GM12874 (cell line): ENCODE measurements around the gene PRKACB.

Experiments used
- CTCF ChIP-seq: IDR thresholded peaks from 2 replicates; pipeline ENCODE4 v1.5.1; 2011; ENCODE audit warnings: low read depth, mild to moderate bottlenecking, control low read depth, low read length, moderate library complexity; ENCODE audit not compliant: insufficient read depth

The PRKACB gene

GRCh38 chr1:84141182-84142003 is 2.7 kb upstream of the PRKACB start:
- TF ChIP-seq CTCF = no peak

GRCh38 chr1:84145068-84145467 is 997 bp downstream of the PRKACB start:
- no peak for TF ChIP-seq CTCF

- no peak for TF ChIP-seq CTCF
These were observed 2.5 kb downstream of the PRKACB start for GRCh38 chr1:84146411-84147032.

DNA sequence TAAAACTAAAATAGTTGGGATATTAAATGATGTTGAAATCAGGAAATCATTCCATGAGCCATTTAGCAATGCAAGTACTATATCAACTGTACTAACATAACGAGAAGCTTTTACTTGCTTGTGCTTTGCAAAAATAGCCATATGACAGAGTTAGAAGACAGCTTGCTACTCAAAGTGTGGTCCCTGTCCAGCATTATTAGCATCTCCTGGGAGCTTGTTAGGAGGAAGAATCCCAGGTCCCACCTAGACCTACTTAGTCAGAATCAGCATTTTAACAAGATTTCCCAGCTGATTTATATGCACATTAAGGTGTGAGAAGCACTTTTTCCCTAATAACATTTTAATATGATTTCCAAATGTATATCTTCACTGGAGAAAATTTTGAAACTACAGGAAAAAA is 4.7 kb downstream of the PRKACB start:
- no peak for TF ChIP-seq CTCF

DNA sequence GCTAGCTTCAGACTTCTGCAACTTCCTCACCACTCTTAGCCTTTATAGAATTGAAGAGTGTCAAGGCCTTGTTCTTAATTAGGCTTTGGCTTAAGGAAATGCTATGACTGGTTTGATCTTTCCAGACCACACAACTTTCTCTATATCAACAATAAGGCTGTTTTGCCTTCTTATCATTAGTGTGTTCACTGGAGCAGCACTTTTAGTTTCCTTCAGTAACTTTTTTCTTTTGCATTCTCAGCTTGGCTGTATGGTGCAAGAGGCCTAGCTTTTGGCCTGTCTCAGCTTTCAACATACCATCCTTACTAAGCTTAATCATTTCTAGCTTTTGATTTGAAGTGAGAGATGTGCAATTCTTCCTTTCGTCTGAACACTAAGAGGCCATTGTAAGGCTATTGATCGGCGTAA is 8.6 kb downstream of the PRKACB start:
- no peak for TF ChIP-seq CTCF

DNA sequence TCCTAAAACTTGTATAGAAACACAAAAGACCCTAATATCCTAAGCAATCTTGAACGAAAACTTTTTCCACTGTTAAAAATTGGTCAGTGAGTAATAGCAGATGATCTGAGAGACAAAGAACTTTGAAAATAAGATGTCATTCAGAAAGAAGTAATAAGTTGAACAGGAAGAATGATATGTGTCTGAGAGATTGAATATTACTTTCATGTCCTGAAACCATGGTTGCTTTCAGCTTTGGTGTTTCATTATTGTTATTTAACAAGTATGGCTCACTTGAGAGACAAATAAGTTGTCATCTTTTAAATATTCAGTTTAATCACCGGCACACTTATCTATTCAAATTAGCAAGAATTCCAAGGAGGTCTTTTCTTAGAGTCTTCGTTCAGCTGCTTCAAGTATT is 11.4 kb downstream of the PRKACB start:
- TF ChIP-seq CTCF = no peak

DNA sequence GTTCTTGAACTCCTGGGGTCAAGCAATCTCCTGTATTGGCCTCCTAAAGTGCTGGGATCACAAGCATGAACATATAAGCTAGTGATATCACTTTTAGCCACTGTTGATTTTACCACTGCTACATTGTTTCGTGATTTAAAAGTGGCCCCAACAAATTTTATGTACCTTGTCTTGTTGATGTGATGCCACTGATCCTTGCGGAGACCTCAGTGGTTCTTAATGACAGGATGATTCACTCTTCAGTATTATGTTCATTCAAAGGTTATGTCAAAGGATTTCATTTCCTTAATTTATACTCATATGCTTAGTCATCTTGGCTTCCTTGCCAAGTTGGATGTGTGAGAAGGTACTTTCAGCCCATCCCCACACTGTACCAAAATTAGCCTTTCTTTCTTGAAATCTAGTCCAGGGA is 12.1 kb downstream of the PRKACB start:
- no peak for TF ChIP-seq CTCF
